NCI-H1092 (cell line): Measurements from ENCODE around the gene DTNA.

Experiments used
- DNase-seq: peaks from one replicate; lab custom pipeline; 2025; lab: John Stamatoyannopoulos, UW

DTNA gene

DNA sequence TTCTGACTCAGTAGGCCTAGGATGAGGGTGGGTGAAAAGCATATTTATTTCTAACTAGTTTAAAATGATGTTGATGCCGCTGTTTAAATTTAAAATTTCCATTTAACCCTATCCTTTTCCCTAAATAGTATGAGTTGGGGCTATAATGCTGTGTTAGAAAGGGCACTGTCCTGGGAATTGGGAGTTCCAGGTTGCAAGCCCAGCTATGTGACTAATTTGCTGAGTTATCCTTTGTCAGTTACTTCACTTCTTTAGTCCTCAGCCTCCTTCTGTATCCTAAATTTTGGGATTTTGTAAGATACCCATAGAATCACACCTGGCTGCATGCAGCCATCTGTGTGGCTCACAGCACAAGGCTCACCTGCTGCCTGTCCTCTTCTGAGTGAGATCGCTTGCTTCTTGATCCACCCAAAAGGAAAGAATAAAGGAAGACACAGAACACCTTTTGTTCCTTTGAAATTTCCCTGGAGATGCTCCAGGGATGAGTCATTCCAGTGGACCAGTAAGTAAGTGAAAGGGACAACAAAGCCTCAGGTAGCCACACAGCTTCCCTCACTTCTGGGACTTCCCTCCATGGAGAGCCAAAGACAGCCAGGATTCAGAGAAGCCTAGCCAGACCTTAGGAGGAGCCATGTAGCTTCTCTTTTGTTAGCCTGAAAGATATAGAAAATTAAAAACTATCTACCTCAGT lies 97.2 kb downstream of the DTNA start:
- no peak for DNase-seq

DNA sequence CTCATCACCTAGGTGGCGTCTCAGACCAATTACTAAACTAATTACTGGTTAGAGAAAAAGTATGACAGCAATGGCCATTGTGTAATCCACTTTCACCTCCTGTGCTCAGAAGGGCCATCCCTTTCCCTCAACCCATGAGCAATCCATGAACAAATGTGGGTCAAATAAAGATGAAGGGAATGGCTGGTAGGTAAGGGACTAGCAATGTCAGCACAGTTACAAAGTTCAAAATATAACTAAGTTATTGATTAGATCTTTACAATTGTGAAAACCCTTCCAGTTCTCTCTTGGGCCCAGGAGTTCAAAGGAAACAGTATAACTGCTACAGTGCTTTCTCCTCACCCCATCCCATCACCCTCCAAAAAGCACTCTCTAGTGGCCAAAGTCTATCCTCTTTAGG lies 98.3 kb downstream of the DTNA start:
- DNase-seq = no peak

DNA sequence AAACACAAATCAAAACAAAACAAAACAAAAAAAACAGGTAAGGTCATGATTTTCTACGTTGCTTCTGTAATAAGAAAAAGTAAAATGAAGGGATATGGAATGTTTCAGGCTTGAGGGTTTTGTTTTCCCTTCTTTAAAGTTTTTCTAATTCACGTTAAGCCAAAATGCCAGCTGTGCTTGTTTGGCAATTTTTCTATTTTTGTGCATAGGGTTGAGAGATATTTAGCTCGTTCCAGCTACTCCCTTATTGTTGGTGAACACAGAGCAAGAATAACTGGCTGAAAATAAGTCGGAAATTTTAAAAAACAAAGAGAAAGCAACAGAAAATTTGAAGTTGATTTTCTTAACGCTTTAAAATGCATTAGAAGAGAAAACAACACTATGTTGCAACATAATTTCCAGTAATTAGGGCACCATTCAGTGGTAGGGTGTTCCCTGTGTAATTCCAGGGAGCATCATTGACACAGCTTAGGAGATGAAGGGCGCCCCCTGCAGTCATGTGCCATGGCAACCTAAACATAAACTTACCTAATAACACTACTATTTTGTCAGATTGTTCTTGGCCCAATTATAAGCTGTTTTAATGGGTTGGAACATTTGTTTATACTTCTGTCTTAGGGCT lies 99.5 kb downstream of the DTNA start:
- DNase-seq = no peak

DNA sequence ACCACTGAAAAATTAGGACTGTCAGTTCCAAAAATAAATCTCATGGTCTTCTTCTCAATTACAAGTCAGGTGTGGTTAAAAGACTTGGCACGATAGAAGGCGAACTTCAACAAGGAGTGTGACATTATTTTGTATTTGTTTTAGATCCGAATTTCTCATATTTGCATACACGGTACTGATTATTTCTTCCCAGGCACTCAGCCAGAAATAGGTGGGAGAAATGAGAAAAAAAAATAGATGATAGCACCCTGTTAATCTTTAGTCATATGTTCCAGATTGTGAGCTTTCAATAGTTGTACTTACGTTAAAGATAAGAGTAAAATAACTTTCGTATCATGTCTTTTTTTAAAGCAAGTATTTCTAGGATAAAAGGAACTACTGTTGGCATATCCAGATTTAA lies 106.1 kb downstream of the DTNA start:
- DNase-seq = no peak

- DNase-seq = no peak
Measured at GRCh38 chr18:34817636-34818035, 107.5 kb downstream of the DTNA start.

- DNase-seq = no peak
Measured at GRCh38 chr18:34818064-34818463, 108.0 kb downstream of the DTNA start.

GRCh38 chr18:34820360-34821065 lies 110.4 kb downstream of the DTNA start:
- no peak for DNase-seq

DNA sequence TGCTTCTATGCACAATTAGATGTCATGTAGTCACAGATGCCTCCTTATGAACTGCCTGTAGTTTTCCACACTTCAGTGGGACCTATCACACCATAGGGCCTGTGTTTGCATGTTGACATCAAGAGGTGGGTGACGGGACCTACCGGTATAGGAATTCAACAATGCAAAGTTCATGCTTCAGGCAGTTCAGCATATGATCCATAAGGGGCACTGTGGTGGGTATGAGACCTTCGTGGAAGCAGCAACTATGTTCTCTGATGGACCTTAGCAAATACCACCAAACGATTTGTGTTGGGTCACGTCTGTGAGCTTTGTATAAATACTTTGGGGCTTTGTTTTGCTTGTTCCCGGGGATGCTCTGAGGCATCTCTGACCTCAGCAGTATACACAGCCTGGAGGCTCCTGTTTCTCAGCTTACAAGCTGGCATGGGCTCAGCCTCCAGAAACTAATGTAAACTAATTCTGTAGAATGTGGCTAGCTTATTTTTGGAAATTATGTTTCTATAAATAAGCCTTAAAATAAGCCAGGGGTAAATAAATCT lies 111.6 kb downstream of the DTNA start:
- DNase-seq = no peak

GRCh38 chr18:34828093-34828492 lies 118.0 kb downstream of the DTNA start:
- DNase-seq = no peak

DNA sequence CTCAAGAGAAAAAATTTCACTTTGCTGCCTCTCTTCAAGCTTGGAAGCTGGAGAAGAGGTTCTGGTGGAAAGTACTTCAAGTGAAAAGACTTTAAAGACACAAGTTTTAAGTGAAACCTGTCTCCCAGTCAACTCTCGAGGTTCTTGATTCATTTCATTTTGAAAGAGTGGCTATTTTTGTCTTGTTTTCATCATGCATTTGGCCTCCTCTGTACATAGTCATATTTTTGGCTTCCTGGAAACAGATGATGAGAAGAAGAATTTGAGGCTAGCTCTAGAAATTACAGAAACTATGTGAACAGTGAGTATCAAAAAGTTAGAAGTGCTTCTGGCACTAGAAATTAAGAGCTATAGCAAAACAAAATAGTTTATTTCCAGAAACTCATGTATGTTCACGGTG lies 124.8 kb downstream of the DTNA start:
- no peak for DNase-seq

GRCh38 chr18:34835466-34835865 lies 125.4 kb downstream of the DTNA start:
- DNase-seq = no peak

DNA sequence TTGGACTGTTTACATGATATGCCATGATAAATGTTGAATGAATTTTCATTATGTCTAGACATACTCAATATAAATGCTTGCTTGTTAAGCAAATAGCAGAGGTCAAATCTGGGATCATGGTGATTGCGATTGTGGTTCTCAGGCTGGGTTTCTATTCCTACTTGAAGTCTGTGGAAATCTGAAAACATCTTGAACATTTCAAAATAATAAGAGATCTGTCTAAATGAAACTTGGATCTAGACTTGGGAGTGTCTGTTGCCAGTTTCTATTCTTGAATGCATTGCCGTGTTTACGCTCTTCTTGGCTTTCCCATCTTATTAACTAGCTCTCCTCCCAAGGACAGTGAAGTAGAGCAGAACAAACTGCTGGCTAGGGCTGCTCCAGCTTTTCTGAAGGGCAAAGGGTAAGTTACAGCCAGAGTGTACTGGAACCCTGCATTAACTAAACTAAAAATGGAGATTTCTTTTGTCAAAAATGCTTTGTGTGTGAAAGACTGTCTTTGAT lies 127.7 kb downstream of the DTNA start:
- DNase-seq = no peak

- DNase-seq = no peak
Measured at GRCh38 chr18:34838669-34839068, 128.6 kb downstream of the DTNA start.

GRCh38 chr18:34840256-34840826 lies 130.2 kb downstream of the DTNA start:
- no peak for DNase-seq

DNA sequence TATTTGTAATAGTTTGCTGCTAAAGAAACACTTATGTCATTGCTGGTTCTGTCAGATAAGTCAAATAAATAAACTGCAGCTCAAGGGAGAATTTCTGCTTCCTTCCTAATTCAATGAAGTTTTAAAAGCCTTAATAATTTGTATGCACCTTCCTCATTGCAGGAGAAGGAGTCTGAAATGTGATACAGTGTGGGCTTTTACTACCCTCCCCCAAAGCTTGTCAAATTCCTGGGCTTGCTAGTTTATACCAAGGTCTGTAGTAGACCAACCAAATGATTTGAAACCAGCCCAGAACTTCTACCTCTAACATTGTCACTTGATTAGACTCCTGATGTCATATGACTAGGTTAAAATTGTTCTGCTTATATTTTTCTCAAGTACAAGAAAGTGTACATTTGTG lies 131.8 kb downstream of the DTNA start:
- no peak for DNase-seq

DNA sequence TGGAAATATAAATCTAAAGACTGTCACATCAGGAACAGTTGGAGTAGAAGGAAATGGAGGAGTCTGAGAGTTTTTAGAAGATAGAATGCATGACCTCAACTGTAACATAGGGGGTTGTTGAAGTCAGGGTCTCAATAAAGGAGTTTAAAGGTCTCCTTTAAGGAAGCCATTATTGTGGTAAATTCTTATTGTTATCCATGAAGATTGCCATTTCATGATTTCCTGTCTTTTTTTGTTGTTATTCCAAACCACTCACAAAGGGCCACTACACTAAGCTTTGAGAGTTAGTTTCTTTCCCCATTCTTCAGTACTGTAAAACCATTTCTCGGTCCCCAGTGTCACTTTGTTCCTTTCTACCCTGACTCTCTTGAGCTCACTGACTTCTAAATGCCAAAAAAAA lies 134.0 kb downstream of the DTNA start:
- no peak for DNase-seq

GRCh38 chr18:34844732-34845459 lies 134.8 kb downstream of the DTNA start:
- DNase-seq = no peak

GRCh38 chr18:34847408-34847807 lies 137.3 kb downstream of the DTNA start:
- no peak for DNase-seq

DNA sequence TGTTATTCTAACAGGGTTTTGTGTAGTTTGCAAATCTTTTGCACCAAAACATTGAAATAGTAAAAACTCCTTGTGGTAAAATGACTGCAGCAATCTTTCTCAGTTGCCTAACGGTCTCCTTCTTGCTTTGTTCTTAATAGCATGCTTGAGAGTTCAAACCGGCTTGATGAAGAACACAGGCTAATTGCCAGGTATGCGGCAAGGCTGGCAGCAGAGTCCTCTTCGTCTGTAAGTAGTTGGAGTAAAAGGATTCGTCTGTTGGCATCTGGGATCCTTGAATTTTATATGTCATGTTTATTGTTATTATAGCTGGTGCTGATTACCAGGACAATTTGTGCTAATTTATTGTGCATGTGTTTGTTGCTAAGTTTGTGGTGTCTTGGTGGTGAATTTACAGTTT lies 138.1 kb downstream of the DTNA start:
- DNase-seq = no peak

GRCh38 chr18:34848695-34849094 lies 138.6 kb downstream of the DTNA start:
- DNase-seq = no peak

DNA sequence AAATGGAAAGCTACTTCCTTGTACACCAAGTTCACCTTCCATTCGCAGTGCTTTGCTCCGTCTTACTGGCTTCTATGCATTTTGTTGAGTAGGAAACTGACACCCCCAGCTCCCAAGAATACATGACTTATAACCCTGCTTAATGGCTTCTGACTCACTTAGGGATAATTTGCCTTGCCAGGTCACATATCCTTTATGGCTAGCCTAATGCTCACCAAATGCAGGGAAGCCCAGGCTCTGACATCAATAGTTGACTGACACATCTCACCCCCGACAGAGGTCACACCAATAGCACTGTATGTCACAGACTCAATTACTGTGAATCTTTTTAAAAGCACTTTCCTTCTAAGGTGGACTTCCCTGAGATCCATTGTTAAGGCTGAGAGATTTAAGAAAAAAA lies 147.2 kb downstream of the DTNA start:
- no peak for DNase-seq

- DNase-seq = no peak
Measured at GRCh38 chr18:34858188-34858587, 148.1 kb downstream of the DTNA start.
